OCI-LY3 (cell line): ENCODE results near the gene AASDH.

Experiments used
- H2AFZ ChIP-seq: fragments of 200-600, 300-600 bp; shearing (Covaris generic); 2 replicates; pipeline ENCODE4 v1.6.0; 2014; ENCODE audit warnings: antibody characterized with exemption, low read depth, low read length
- H3K27ac ChIP-seq: fragments of 200-600, 300-600 bp; sonication (generic); 2 replicates; pipeline ENCODE4 v1.5.1; 2014; ENCODE audit warnings: mild to moderate bottlenecking, low read length, moderate library complexity, mixed read lengths
- H3K27me3 ChIP-seq: fragments of 200-600, 300-600 bp; sonication (generic); 2 replicates; pipeline ENCODE4 v1.6.1; 2014; ENCODE audit warnings: low read depth, low read length, mixed read lengths
- H3K36me3 ChIP-seq: fragments of 200-600, 300-600 bp; sonication (generic); replicated peaks from 2 replicates; pipeline ENCODE3; 2014; ENCODE audit warnings: low read depth, low read length, mixed read lengths
- H3K4me1 ChIP-seq: fragments of 300-600, 200-600 bp; sonication (generic); 2 replicates; pipeline ENCODE4 v1.6.1; 2014; ENCODE audit warnings: low read length, mixed read lengths
- H3K4me2 ChIP-seq: fragments of 200-600, 300-600 bp; sonication (generic); 2 replicates; pipeline ENCODE4 v1.6.1; 2014; ENCODE audit warnings: low read length, mixed read lengths
- H3K4me3 ChIP-seq: fragments of 300-600, 200-600 bp; sonication (generic); 2 replicates; pipeline ENCODE4 v1.5.1; 2014; ENCODE audit warnings: antibody characterized with exemption, mild to moderate bottlenecking, low read length, moderate library complexity
- H3K79me2 ChIP-seq: fragments of 300-600, 200-600 bp; shearing (Covaris generic); 2 replicates; pipeline ENCODE4 v1.6.1; 2014; ENCODE audit warnings: mild to moderate bottlenecking, low read length, mixed read lengths
- H3K9ac ChIP-seq: fragments of 300-600, 200-600 bp; shearing (Covaris generic); 2 replicates; pipeline ENCODE4 v1.6.0; 2014; ENCODE audit warnings: mild to moderate bottlenecking, low read length, moderate library complexity
- H3K9me3 ChIP-seq: fragments of 200-600, 300-600 bp; shearing (Covaris generic); 2 replicates; pipeline ENCODE4 v1.6.1; 2014; ENCODE audit warnings: low read length, mixed read lengths; ENCODE audit not compliant: insufficient read depth
- H4K20me1 ChIP-seq: fragments of 200-600, 300-600 bp; sonication (generic); 2 replicates; pipeline ENCODE4 v1.6.1; 2016; ENCODE audit warnings: low read length, mixed read lengths; ENCODE audit not compliant: insufficient read depth
- CTCF ChIP-seq: fragments of 200-600, 300-600 bp; sonication (generic); IDR thresholded peaks from 2 replicates; pipeline ENCODE4 v1.5.1; 2014; ENCODE audit warnings: antibody characterized with exemption, low read length, low read depth
- EZH2phosphoT487 ChIP-seq: fragments of 200-600 bp; shearing (Covaris generic); IDR thresholded peaks from 2 replicates; pipeline ENCODE4 v1.6.1; 2018; ENCODE audit warnings: antibody characterized with exemption, mixed run types, low read depth

The AASDH gene

GRCh38 chr4:56414135-56414670 is 26.9 kb upstream of the AASDH start:
- TF ChIP-seq CTCF (no peak), EZH2phosphoT487 (no peak)

GRCh38 chr4:56410247-56411062 is 23.2 kb upstream of the AASDH start:
- H3K79me2 ChIP-seq = peaks cover 90% of the 10 kb centered on the region

More at GRCh38 chr4:56414135-56414670, 26.9 kb upstream of the AASDH start:
- Histone ChIP-seq H3K27ac (no peak overlapping the region), H3K4me3 (no peak overlapping the region), H3K9ac (no peak overlapping the region), H4K20me1 (peaks cover 46% of the 10 kb centered on the region), H3K4me1 (peaks cover 12% of the 10 kb centered on the region), H3K9me3 (no peaks in the 10 kb centered on the region), H2AFZ (no peak overlapping the region), H3K4me2 (no peak overlapping the region), H3K79me2 (peaks cover 100% of the 10 kb centered on the region), H3K36me3 (peaks cover 8% of the 10 kb centered on the region), H3K27me3 (no peaks in the 10 kb centered on the region)

GRCh38 chr4:56409511-56410090 is 22.3 kb upstream of the AASDH start:
- Histone ChIP-seq H3K79me2 (peaks cover 84% of the 10 kb centered on the region), H3K4me3 (no peak overlapping the region), H3K4me2 (no peak overlapping the region), H3K36me3 (peaks cover 30% of the 10 kb centered on the region), H4K20me1 (peaks cover 40% of the 10 kb centered on the region), H3K4me1 (peaks cover 12% of the 10 kb centered on the region), H3K27me3 (no peaks in the 10 kb centered on the region), H3K27ac (no peak overlapping the region), H2AFZ (no peak overlapping the region), H3K9me3 (no peaks in the 10 kb centered on the region), H3K9ac (no peak overlapping the region)
- TF ChIP-seq EZH2phosphoT487 (no peak), CTCF (no peak)

More at GRCh38 chr4:56410247-56411062, 23.2 kb upstream of the AASDH start:
- Histone ChIP-seq H3K4me2 (no peak overlapping the region), H4K20me1 (peaks cover 40% of the 10 kb centered on the region), H2AFZ (no peak overlapping the region), H3K4me3 (no peak overlapping the region), H3K27ac (no peak overlapping the region), H3K27me3 (no peaks in the 10 kb centered on the region), H3K36me3 (peaks cover 26% of the 10 kb centered on the region), H3K4me1 (peaks cover 12% of the 10 kb centered on the region), H3K9ac (no peak overlapping the region), H3K9me3 (no peaks in the 10 kb centered on the region)
- TF ChIP-seq CTCF (no peak), EZH2phosphoT487 (no peak)

GRCh38 chr4:56408978-56409377 is 21.7 kb upstream of the AASDH start:
- Histone ChIP-seq H3K4me3 (no peak overlapping the region), H3K9ac (no peak overlapping the region), H3K27ac (no peak overlapping the region), H3K27me3 (no peaks in the 10 kb centered on the region), H3K9me3 (no peaks in the 10 kb centered on the region), H3K79me2 (peaks cover 81% of the 10 kb centered on the region), H2AFZ (no peak overlapping the region), H3K36me3 (peaks cover 30% of the 10 kb centered on the region), H4K20me1 (peaks cover 34% of the 10 kb centered on the region), H3K4me1 (peaks cover 12% of the 10 kb centered on the region), H3K4me2 (no peak overlapping the region)
- no peak for TF ChIP-seq EZH2phosphoT487
- no peak for TF ChIP-seq CTCF
